GM21528 (cell line): ENCODE measurements around the gene ROCK2.
"Not testable (repeated sequence)": the region's sequence is repeated elsewhere in the genome, so short reads cannot be mapped to it uniquely, and the experiment has no call there.

Experiments
- ATAC-seq: cut with Tn5 transposase; IDR thresholded peaks from one replicate; pipeline ENCODE4 v1.9.1; 2021; ENCODE audit warnings: mild to moderate bottlenecking, moderate library complexity; ENCODE audit not compliant: unreplicated experiment, low FRiP score

The ROCK2 gene

GRCh38 chr2:11343368-11343649 lies 1.1 kb downstream of the ROCK2 start:
- peak; percentile 43 for ATAC-seq

GRCh38 chr2:11342551-11343367 lies 1.7 kb downstream of the ROCK2 start:
- ATAC-seq: no peak

- no peak for ATAC-seq
Measured at GRCh38 chr2:11340717-11341116, 3.7 kb downstream of the ROCK2 start.

- no peak for ATAC-seq
Measured at GRCh38 chr2:11339508-11340083, 4.8 kb downstream of the ROCK2 start.

- no peak for ATAC-seq
Measured at GRCh38 chr2:11338580-11338979, 5.9 kb downstream of the ROCK2 start.

- no peak for ATAC-seq
Measured at GRCh38 chr2:11337909-11338308, 6.5 kb downstream of the ROCK2 start.

GRCh38 chr2:11336189-11336588 lies 8.2 kb downstream of the ROCK2 start:
- no peak for ATAC-seq

GRCh38 chr2:11333427-11334183 lies 10.8 kb downstream of the ROCK2 start:
- no peak for ATAC-seq

- ATAC-seq: no peak
Measured at GRCh38 chr2:11332596-11332995, 11.8 kb downstream of the ROCK2 start.

- no peak for ATAC-seq
Measured at GRCh38 chr2:11330457-11331142, 13.8 kb downstream of the ROCK2 start.

GRCh38 chr2:11329776-11330175 lies 14.7 kb downstream of the ROCK2 start:
- ATAC-seq: no peak

GRCh38 chr2:11328522-11328921 lies 15.9 kb downstream of the ROCK2 start:
- ATAC-seq: not testable (repeated sequence)

- no peak for ATAC-seq
Measured at GRCh38 chr2:11327871-11328270, 16.6 kb downstream of the ROCK2 start.

- ATAC-seq: no peak
Measured at GRCh38 chr2:11326677-11327211, 17.7 kb downstream of the ROCK2 start.

- ATAC-seq: no peak
Measured at GRCh38 chr2:11325961-11326676, 18.3 kb downstream of the ROCK2 start.

- no peak for ATAC-seq
Measured at GRCh38 chr2:11321847-11322246, 22.6 kb downstream of the ROCK2 start.

- ATAC-seq: no peak
Measured at GRCh38 chr2:11320698-11321492, 23.5 kb downstream of the ROCK2 start.

GRCh38 chr2:11319939-11320338 lies 24.5 kb downstream of the ROCK2 start:
- ATAC-seq: no peak

GRCh38 chr2:11315074-11315705 lies 29.2 kb downstream of the ROCK2 start:
- no peak for ATAC-seq
